HCT116 (cell line): Measurements from ENCODE around the gene PTGER3. TPM values are rescaled to one million over a fixed set of nuclear protein-coding genes. Genes with fewer than 3 reads are reported as not detected.

ENCODE experiments used
- ATAC-seq: fragments of 200-7000 bp; cut with Tn5 transposase; 2 replicates; pipeline ENCODE4 v1.9.1; 2020; ENCODE audit warnings: mild to moderate bottlenecking, moderate library complexity
- BruUV-seq: library from RNA; stranded (reverse); fragments of 400-500 nt; replicated peaks from 2 replicates; lab custom pipeline; 2021; lab: Mats Ljungman, UMichigan
- CTCF ChIA-PET: fragments of 300-600 bp; sonication (Branson Sonifier 250); formaldehyde crosslinking; loops from one replicate; lab custom pipeline; 2021; ENCODE audit warnings: antibody characterized with exemption; lab: Charles Lee
- POLR2A ChIA-PET: fragments of 300-600, 350-600 bp; sonication (Branson Sonifier 250); formaldehyde crosslinking; loops from one replicate; lab custom pipeline; 2021; ENCODE audit warnings: antibody characterized with exemption; lab: Charles Lee
- RAD21 ChIA-PET, 2 experiments: fragments of 300-600 bp; sonication (Branson Sonifier 250); formaldehyde crosslinking; loops; one replicate each; lab custom pipeline; 2023; ENCODE audit warnings: low total read pairs in 2 of 2; ENCODE audit not compliant: uncharacterized antibody in 2 of 2, unreplicated experiment in 2 of 2, low non-redundant PET in 1 of 2; lab: Charles Lee
- DNase-seq: peaks from one replicate; pipeline ENCODE4 v3.0.0-alpha.2; 2010; ENCODE audit warnings: low read depth, low spot score
- H2AFZ ChIP-seq: fragments of 200-600 bp; shearing (Covaris generic), sonication (generic); 2 replicates; pipeline ENCODE4 v1.6.1; 2017; ENCODE audit warnings: low read depth, mixed run types, mixed read lengths, antibody characterized with exemption, low read length; ENCODE audit not compliant: poor library complexity, severe bottlenecking
- H3K27ac ChIP-seq: 2 replicates; pipeline ENCODE4 v1.5.1; 2012; ENCODE audit warnings: low read depth, low read length
- H3K27me3 ChIP-seq: fragments of 200-600 bp; sonication (generic); 2 replicates; pipeline ENCODE4 v1.6.1; 2016; ENCODE audit warnings: mixed run types, low read length, mixed read lengths; ENCODE audit not compliant: insufficient read depth
- H3K36me3 ChIP-seq, 2 experiments: fragments of 200-500 bp in 1 of 2; fragments of 200-600 bp in 1 of 2; sonication (Bioruptor generic) in 1 of 2; sonication (generic) in 1 of 2; 2 replicates each; pipeline versions ENCODE4 v1.5.1 to v1.6.1; 2014 to 2016; ENCODE audit warnings: low read length in 2 of 2, inconsistent platforms in 1 of 2, mixed read lengths in 1 of 2, mixed run types in 1 of 2; ENCODE audit not compliant: insufficient read depth in 2 of 2, control insufficient read depth in 1 of 2
- H3K4me1 ChIP-seq, 2 experiments: fragments of 200-600 bp in 1 of 2; sonication (generic) in 1 of 2; 2 replicates each; pipeline versions ENCODE4 v1.5.1 to v1.6.1; 2012 to 2017; ENCODE audit warnings: low read length in 2 of 2, inconsistent platforms in 1 of 2, mild to moderate bottlenecking in 1 of 2, mixed read lengths in 1 of 2, mixed run types in 1 of 2, moderate library complexity in 1 of 2; ENCODE audit not compliant: insufficient read depth in 2 of 2, control insufficient read depth in 1 of 2
- H3K4me2 ChIP-seq: fragments of 200-600 bp; sonication (generic); 2 replicates; pipeline ENCODE4 v1.6.1; 2017; ENCODE audit warnings: mixed run types, low read length, mixed read lengths
- H3K4me3 ChIP-seq, 2 experiments: fragments of 200-600 bp in 1 of 2; sonication (generic) in 1 of 2; replicated peaks in 1 of 2; 2 replicates each; pipeline ENCODE4 v1.5.1; 2011 to 2016; ENCODE audit warnings: low read length in 2 of 2, control low read depth in 1 of 2, low read depth in 1 of 2, mild to moderate bottlenecking in 1 of 2, mixed read lengths in 1 of 2, mixed run types in 1 of 2
- H3K79me2 ChIP-seq: fragments of 200-600 bp; sonication (generic); 2 replicates; pipeline ENCODE4 v1.6.1; 2017; ENCODE audit warnings: mild to moderate bottlenecking, mixed run types, low read length, moderate library complexity, mixed read lengths; ENCODE audit not compliant: insufficient read depth
- H3K9ac ChIP-seq: fragments of 200-600 bp; sonication (generic); 2 replicates; pipeline ENCODE4 v1.6.1; 2016; ENCODE audit warnings: low read length, mixed read lengths
- H3K9me2 ChIP-seq: fragments of 200-600 bp; sonication (generic), shearing (Covaris generic); 2 replicates; pipeline ENCODE4 v1.6.1; 2017; ENCODE audit warnings: mixed run types, mild to moderate bottlenecking, moderate library complexity; ENCODE audit not compliant: insufficient read depth
- H3K9me3 ChIP-seq, 2 experiments: fragments of 200-500 bp in 1 of 2; fragments of 200-600 bp in 1 of 2; sonication (Bioruptor generic) in 1 of 2; sonication (generic) in 1 of 2; 2 replicates each; pipeline ENCODE4 v1.6.1; 2014 to 2017; ENCODE audit warnings: low read length in 2 of 2, mixed read lengths in 2 of 2, inconsistent platforms in 1 of 2, low read depth in 1 of 2, mild to moderate bottlenecking in 1 of 2, mixed run types in 1 of 2, moderate library complexity in 1 of 2; ENCODE audit not compliant: control insufficient read depth in 1 of 2, insufficient read depth in 1 of 2
- H4K20me1 ChIP-seq: fragments of 200-600 bp; sonication (generic), shearing (Covaris generic); 2 replicates; pipeline ENCODE4 v1.6.1; 2017; ENCODE audit warnings: mixed run types, mild to moderate bottlenecking, moderate library complexity; ENCODE audit not compliant: insufficient read depth
- ATF3 ChIP-seq: IDR thresholded peaks from 2 replicates; pipeline ENCODE4 v1.6.1; 2012
- CEBPB ChIP-seq: IDR thresholded peaks from 2 replicates; pipeline ENCODE4 v1.6.1; 2012; ENCODE audit warnings: low read depth
- CTCF ChIP-seq, 3 experiments: fragments of 200-600 bp in 1 of 3; sonication (generic) in 1 of 3; IDR thresholded peaks in 2 of 3; conservative IDR thresholded peaks in 1 of 3; 2 replicates each; pipeline ENCODE4 v1.5.1; 2012 to 2017; ENCODE audit warnings: low read depth in 2 of 3, low read length in 2 of 3, antibody characterized with exemption in 1 of 3, borderline replicate concordance in 1 of 3, control low read depth in 1 of 3, mild to moderate bottlenecking in 1 of 3, mixed read lengths in 1 of 3, mixed run types in 1 of 3, moderate library complexity in 1 of 3; ENCODE audit not compliant: insufficient read depth in 1 of 3
- EGR1 ChIP-seq: IDR thresholded peaks from 2 replicates; pipeline ENCODE4 v1.6.1; 2012; ENCODE audit warnings: low read depth
- ELF1 ChIP-seq: IDR thresholded peaks from 2 replicates; pipeline ENCODE4 v1.6.1; 2012; ENCODE audit warnings: low read depth, borderline replicate concordance
- EZH2phosphoT487 ChIP-seq: fragments of 200-600 bp; IDR thresholded peaks from 2 replicates; pipeline ENCODE4 v1.6.1; 2018; ENCODE audit warnings: antibody characterized with exemption, borderline replicate concordance
- FOSL1 ChIP-seq: IDR thresholded peaks from 2 replicates; pipeline ENCODE4 v1.6.1; 2012; ENCODE audit warnings: low read depth
- POLR2A ChIP-seq: IDR thresholded peaks from 2 replicates; pipeline ENCODE4 v1.7.0; 2011; ENCODE audit warnings: borderline replicate concordance; ENCODE audit not compliant: insufficient read depth, insufficient read length; ENCODE audit errors: extremely low read depth
- RAD21 ChIP-seq: IDR thresholded peaks from 2 replicates; pipeline ENCODE4 v1.6.1; 2012; ENCODE audit warnings: low read depth, mild to moderate bottlenecking
- REST ChIP-seq: IDR thresholded peaks from 2 replicates; pipeline ENCODE4 v1.6.1; 2012; ENCODE audit warnings: low read depth
- SIN3A ChIP-seq: IDR thresholded peaks from 2 replicates; pipeline ENCODE4 v1.6.1; 2012; ENCODE audit warnings: low read depth
- SP1 ChIP-seq: IDR thresholded peaks from 2 replicates; pipeline ENCODE4 v1.6.1; 2012; ENCODE audit warnings: low read depth
- YY1 ChIP-seq: IDR thresholded peaks from 2 replicates; pipeline ENCODE4 v1.6.1; 2011; ENCODE audit warnings: low read length, low read depth, moderate library complexity, mild to moderate bottlenecking; ENCODE audit not compliant: insufficient replicate concordance; ENCODE audit errors: extremely low read depth
- ZBTB33 ChIP-seq: IDR thresholded peaks from 2 replicates; pipeline ENCODE4 v1.6.1; 2011; ENCODE audit warnings: mild to moderate bottlenecking, low read length, moderate library complexity; ENCODE audit not compliant: insufficient replicate concordance; ENCODE audit errors: extremely low read depth
- ZFX ChIP-seq: fragments of 450-650 bp; IDR thresholded peaks from 2 replicates; pipeline ENCODE4 v1.6.1; 2017
- intact Hi-C: fragments of 100-400 bp; cut with micrococcal nuclease; formaldehyde crosslinking; loops from 2 replicates; pipeline ENCODE4 v1.10.0; 2022
- total RNA-seq: library from RNA; stranded (reverse); gene quantifications from one replicate; pipeline ENCODE4 v1.2.1, GENCODE V29; 2021; ENCODE audit not compliant: unreplicated experiment

Gene PTGER3
- total RNA-seq, 1 experiment from 2014 or later = 0.05 TPM

- no peak overlapping the region for H3K9ac ChIP-seq
- H3K36me3 ChIP-seq = no peaks in the 10 kb centered on the region
- no peak overlapping the region for H3K27ac ChIP-seq
- no peak for TF ChIP-seq REST
- TF ChIP-seq RAD21 = no peak
- TF ChIP-seq SIN3A = no peak
- no peak for TF ChIP-seq ATF3
- TF ChIP-seq CTCF (IDR thresholded peaks at IDR 0.05 in 2 of 3, conservative IDR thresholded peaks at IDR 0.05 in 1 of 3; ENCODE audit: borderline replicate concordance in 1 of 3, insufficient read depth in 1 of 3, low read depth in 2 of 3, low read length in 2 of 3) = no peak
- TF ChIP-seq POLR2A = no peak
- no peak for TF ChIP-seq ELF1
- TF ChIP-seq EGR1 = no peak
- no peak for TF ChIP-seq SP1
- TF ChIP-seq ZBTB33 = no peak
- TF ChIP-seq CEBPB = no peak
- no peak for TF ChIP-seq FOSL1
- TF ChIP-seq EZH2phosphoT487 = no peak
- no peak for TF ChIP-seq ZFX
- TF ChIP-seq YY1 = no peak
- ChIA-PET CTCF (no interaction called here), POLR2A (no interaction called here), RAD21 (no interaction called here)
- intact Hi-C loops = no loop called here
- no peak for ATAC-seq
- no peaks in the 10 kb centered on the region for H3K9me2 ChIP-seq
- H3K4me3 ChIP-seq = no peak overlapping the region
- H3K4me2 ChIP-seq = no peak overlapping the region
- H3K4me1 ChIP-seq = no peaks in the 10 kb centered on the region
- H4K20me1 ChIP-seq = no peaks in the 10 kb centered on the region
- no peak overlapping the region for H2AFZ ChIP-seq
- DNase-seq = no peak
- H3K27me3 ChIP-seq = peaks cover 37% of the 10 kb centered on the region
- no peaks in the 10 kb centered on the region for H3K79me2 ChIP-seq
- H3K9me3 ChIP-seq = no peaks in the 10 kb centered on the region
- no TSS peak for BruUV-seq
Measured at GRCh38 chr1:70979313-70979712, 68.3 kb downstream of the PTGER3 start.
